Stimulated activated CD4-positive, alpha-beta T cell treated with anti-CD3 and anti-CD28 coated beads, Interleukin-4, amount 100 ng/mL, for 1 hour (primary cell): ENCODE measurements around the gene CCDC150.
"Not testable (repeated sequence)": the region's sequence is repeated elsewhere in the genome, so short reads cannot be mapped to it uniquely, and the experiment has no call there.

Experiments
- DNase-seq: peaks from one replicate; pipeline ENCODE4 v3.0.0-alpha.2; 2020

The CCDC150 gene

DNA sequence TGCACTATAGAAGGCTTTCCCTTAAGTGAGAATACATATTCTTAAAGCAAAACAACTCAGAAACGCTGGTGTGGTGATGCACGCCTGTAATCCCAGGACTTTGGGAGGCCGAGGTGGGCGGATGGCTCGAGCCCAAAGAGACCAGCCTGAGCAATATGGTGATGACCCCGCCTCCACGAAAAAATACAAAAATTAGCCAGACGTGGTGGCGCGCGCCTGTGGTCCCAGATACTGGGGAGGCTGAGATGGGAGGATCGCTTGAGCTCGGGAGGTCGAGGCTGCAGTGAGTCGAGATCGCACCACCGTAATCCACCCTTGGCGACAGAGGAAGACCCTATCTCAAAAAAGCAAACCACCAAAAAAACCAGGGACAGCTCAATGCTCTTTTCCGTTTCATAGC lies 750 bp upstream of the CCDC150 start:
- DNase-seq, result no peak

DNA sequence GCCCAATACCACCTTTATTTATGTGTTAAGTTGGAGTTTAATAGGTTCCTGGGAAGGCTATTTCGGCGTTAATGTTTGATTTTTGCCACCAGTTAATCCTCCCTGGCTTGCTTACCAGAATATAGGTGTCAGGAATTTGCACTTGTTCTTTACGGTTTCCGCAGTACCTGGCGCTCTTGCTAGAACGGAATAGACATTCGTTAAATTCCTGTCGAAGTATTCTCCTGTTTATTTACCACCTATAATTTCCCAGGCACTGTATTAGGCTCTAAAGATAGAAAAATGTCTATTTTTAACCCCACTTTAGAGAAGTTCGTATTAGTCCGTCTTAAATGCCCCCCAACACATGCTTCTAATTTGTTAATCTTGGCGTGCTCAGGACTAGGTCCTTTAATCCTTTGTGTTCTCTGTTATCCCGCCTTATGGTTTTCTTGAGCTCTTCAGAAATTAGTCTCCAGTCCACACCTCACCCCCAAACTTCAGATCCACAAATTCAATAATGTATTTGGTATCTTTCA lies 575 bp downstream of the CCDC150 start:
- DNase-seq, result no peak

DNA sequence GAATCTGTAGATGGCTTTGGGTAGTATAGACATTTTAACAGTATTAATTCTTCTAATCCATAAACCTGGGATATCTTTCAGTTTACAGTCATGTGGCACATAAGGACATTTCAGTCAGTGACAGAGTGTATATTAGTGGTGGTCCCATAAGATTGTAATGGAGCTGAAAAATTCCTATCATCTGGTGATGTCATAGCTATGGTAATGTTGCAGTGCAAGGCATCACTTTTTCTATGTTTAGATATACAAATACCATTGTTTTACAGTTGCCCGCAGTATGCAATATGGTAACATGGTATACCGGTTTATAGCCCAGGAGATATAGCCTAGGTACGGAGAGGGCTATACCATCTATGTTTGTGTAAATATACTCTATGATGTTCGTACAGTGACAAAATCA lies 9.7 kb downstream of the CCDC150 start:
- DNase-seq, result no peak

DNA sequence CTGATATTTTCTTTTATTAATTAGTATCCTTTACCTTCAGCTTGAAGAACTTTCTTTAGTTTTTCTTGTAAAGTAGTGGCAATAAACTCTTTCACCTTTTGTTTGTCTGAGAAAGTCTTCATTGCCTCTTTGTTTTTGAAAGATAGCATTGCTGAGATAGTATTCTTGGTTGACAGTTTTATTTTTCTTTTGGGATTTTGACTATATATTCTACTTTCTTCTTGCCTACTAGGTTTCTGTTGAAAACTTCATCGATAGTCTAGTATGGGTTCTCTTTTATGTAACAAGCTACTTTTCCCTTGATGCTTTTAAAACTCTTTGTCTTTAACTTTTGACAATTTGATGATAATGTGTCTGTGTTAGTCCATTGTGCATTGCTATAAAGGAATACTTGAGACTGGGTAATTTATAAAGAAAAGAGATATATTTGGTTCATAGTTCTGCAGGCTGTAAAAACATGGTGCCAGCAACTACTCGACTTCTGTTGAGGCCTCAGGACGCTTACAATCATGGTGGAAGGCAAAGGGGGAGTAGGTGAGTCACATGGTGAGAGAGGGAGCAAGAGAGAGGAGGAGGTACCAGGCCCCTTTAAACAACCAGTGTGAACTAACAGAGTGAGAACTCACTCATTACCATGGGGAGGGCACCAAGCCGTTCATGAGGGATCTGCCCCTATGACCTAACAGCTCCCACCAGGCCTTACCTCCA lies 12.0 kb downstream of the CCDC150 start:
- no peak for DNase-seq

DNA sequence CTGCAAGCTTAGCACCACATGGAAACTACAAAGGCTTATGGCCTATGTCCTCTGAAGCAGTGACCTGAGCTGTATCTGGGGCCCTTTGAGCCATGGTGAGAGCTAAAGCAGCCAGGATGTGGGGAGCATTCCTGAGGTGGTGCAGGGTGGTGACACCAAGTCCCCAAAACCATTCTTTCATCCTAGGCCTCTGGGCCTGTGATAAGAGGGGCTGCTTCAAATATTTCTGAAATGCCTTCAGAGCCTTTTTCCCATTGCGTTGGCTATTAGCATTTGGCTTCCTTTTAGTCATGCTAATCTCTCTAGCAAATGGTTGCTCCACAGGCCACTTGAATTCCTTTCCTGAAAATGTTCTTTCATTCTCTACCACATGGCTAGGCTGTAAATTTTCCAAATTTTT lies 13.4 kb downstream of the CCDC150 start:
- no peak for DNase-seq

DNA sequence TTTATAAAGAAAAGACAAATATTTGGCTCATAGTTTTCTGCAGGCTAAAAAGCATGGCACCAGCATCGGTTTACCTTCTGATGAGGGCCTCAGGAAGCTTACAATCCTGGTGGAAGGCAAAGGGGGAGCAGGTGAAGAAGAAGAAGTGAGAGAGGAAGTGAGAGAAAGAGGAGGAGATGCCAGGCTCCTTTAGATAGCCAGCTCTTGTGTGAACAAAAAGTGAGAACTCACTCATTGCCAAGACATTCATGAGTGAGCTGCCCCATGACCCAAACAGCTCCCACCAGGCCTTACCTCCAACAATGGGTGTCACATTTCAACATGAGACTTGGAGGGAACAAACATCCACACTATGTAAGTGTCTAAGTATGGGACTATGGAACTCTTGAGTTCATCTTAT lies 14.3 kb downstream of the CCDC150 start:
- DNase-seq, result no peak

DNA sequence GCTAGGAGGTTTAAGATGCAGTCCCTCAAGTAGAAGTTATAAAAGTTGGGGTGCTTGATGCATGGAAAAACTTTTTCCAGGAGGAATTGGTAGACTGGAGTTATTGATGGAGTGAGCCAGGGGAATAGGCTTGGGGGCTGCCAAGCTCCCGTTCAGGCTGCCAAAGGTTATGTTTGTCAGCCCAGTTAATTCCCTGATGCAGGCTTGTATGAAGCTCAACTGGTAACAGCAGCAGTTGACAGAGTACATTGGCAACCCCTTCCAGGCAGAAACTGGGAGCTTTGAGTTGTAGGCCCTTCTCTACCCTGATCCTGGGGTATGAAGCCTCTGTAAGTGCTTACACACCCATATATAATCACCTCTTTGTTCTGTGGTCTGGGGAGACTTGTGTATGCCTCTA lies 16.2 kb downstream of the CCDC150 start:
- DNase-seq, result no peak

DNA sequence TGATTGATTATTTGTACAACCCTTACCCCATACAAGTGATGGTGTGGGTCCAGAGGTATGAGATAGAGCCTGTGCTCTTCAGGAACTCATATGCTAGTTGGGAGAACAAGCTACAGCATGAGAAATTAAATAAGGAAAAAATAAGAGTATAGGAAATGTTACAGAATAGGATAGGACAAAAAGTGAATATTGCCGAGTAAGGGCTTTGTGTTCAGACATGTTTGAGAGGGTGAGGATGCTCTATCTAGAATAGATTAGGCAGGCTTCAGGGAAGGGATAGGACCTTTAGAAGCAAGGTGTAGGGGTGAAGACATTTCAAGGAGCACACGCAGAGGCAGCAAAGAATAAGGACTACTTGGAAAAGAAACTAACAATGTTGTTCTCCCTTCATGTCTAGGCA lies 17.8 kb downstream of the CCDC150 start:
- DNase-seq, result no peak

DNA sequence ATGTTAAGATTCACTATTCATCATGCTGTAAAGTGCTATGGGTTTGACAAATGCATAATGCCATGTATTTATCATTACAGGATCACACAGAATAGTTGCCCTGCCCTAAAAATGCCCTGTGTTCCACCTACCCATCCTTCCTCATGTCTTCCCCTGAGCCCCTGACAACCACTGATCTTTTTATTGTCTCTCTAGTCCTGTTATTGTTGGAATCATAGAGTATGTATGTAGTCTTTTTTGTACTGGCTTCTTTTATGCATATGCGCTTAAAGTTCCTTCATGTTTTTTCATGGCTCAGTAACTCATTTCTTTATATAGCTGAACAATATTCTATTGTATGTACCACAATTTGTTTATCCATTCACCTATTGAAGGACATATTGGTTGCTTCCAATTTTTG lies 20.3 kb downstream of the CCDC150 start:
- DNase-seq, result no peak

DNA sequence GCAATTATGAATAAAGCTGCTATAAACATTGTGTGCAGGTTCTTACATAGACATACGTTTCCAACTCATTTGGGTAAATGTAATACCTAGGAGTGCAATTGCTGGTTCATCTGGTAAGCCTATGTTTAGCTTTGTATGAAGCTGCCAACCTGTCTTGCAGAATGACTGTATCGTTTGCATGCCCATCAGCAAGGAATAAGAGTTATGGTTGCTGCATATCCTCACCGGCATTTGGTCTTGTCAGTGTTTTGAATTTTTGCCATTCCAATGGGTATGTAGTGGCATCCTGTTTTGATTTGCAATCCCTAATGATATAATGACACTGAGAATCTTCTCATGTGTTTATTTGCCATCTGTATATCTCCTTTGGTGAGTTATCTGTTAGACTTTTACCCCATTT lies 20.7 kb downstream of the CCDC150 start:
- DNase-seq, result no peak

DNA sequence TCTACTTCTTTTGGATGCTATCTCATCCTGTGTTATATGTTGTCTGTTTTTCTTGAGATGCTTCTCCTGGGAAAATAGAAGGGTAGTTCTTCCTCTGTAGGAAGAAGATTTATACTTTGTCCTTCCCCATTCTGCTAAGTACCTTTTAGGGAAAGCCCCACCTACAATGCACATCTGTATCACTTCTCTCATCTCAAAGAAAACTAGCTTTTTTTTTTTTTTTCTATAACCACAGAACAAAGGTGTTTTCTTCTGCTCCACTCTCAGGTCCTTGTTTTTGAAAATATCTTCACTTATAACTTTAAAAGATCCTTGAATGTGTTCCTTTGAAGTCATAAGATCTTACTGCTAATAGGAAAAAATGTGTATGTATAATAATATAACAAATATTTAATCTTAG lies 30.8 kb downstream of the CCDC150 start:
- DNase-seq, result no peak

DNA sequence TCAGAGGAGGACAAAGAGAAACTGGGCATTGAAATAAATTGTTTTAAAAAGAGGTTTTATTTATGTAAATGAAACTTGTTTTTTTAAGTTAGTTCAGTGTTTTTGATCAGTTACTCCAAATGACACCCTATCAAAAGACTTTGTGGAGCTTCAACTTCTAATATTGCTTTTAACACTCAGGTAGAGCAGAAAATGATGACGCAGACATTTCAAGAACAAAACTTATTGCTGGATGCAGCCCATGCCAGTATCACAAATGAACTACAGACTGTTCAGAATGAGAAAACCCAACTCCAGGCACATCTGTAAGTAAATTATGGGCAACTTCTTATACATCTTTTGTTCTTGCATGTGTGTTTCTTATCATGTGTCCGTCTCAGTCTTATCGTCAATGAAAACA lies 36.4 kb downstream of the CCDC150 start:
- DNase-seq, result no peak

DNA sequence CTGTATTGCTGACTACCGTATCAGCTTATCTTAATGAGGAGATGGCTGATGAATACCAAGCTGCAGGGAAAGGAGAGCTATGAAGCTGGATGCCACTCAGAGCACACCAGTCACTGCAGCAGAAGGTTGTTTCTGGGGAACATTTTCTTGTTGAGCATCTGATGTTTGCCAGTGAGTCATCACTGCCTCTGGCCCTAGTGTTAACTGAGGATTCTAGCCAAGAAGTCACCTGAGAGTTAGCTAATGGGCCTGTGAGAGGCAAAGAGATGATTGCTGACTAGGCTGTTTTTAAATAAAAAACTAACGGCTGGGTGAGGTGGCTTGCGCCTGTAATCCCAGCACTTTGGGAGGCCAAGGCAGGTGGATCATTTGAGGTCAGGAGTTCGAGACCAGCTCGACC lies 37.9 kb downstream of the CCDC150 start:
- DNase-seq, result no peak

DNA sequence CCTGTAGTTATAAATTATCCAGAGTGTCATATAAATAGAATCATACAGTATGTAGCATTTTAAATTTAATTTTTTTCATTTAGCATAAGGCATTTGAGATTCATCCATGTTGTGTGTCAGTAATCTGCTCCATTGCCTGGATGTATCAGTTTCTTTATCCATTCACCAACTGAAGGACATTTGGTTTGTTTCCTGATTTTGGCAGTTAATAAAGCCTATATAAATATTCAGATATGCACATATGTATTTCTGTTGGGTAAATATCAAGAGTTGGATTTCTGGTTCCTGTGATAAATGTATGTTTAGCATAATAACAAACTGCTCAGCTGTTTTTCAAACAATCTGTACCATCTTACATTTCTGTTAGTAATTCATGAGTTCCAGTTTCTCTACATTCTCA lies 39.9 kb downstream of the CCDC150 start:
- DNase-seq, result no peak

DNA sequence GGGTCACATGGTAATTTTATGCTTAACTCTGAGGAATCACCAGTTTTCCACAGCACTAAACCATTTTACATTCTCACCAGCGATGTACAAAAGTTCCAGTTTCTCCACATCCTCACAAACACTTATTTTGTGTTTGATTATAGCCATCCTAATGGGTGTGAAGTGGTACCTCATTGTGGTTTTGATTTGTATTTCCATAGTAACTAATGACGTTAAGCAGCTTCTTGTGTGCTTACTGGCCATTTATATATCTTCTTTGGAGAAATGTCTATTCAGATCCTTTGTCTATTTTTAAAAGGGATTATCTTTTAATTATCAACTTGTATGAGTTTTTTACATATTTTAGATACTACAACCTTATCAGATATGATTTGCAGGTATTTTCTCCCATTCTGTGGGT lies 42.0 kb downstream of the CCDC150 start:
- DNase-seq, result no peak

DNA sequence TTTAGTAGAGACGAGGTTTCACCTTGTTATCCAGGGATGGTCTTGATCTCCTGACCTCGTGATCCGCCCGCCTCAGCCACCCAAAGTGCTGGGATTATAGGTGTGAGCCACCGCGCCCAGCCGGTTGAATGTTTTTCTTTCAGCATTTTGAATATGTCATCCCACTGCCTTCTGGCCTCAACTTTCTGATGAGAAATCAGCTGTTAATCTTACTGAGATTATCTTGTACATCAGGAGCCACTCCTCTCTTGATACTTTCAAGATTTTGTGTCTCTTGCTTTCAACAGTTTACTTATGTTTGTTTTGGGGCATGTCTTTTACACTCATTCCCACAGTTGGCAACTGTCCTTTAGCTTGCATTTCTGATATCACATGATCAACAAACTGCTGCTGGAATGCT lies 46.3 kb downstream of the CCDC150 start:
- no peak for DNase-seq

DNA sequence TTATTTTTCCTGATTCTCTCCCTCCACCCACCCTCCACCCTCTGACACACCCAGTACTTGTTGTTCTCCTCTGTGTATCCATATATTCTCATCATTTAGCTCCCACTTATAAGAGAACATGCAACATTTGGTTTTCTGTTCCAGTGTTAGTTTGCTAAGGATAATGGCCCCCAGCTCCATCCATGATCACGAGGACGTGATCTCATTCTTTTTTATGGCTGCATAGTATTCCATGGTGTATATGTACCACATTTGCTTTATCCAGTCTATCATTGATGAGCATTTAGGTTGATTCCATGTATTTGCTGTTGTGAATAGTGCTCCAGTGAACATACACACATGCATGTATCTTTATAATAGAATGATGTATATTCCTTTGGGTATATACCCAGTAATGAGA lies 47.2 kb downstream of the CCDC150 start:
- not testable (repeated sequence) for DNase-seq

DNA sequence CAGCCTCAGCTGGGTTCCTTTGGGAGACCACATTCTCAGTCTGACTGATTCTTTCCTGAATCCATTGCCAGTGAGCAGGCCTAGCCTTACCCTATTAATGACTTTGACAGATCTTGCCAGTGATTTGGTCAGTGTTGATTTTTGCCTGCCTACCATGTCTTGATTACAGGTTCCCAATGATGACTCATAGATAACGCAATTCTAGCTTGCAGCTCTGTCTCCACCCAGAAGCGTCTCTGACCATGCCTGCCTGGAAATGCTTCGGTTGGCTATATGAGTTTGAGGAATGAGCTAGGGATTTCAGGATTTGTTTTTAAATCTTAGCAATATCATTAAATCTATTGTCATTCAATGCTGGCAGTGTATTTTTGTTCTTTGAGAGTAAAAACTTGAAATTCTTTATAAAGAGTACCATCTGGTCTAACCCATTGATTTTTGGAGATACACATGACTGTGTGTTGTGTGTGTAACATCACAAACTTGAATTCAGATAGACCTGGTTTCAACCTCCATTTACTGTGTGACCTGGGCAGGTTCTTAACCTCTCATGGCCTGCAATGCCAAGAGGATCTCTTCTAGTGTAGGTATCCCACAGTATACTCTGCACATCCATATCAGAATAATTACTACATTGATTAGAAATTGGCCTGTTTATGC lies 57.0 kb downstream of the CCDC150 start:
- no peak for DNase-seq

DNA sequence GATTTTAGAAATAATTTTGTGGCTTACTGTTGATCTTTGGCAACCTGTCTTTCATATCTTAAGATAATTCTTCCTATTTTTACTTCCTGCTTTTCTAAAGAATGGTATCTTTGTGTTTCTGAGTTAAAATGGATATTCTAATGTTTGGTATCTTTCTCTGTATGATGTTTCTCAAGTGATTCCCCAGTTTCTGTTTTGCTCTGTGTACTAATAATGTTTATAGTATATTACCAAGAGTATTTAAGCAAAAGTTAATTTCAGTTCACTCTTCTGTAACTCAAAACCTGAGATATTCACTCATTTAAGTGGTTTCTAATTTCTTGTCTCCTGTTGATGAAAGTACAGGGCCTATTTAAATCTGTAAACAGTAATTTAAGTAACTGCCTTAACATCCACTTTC lies 58.3 kb downstream of the CCDC150 start:
- DNase-seq, result no peak

DNA sequence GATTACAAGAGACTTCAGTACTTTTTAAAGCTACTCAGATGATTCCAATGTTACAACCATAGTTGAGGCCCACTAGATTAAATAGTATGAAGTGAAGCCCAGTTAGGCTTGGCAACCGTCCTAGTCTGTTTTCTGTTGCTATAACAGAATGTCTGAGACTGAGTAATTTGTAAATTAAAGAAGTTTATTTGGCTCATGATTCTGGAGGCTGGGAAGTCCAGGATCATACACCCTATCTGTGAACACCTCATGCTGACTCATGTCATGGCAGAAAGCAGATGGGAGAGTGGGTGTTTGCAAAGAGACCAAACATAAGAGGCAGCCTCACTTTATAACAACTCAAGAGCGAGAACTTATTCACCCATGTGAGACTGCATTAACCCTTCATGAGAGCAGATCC lies 63.1 kb downstream of the CCDC150 start:
- DNase-seq, result no peak

DNA sequence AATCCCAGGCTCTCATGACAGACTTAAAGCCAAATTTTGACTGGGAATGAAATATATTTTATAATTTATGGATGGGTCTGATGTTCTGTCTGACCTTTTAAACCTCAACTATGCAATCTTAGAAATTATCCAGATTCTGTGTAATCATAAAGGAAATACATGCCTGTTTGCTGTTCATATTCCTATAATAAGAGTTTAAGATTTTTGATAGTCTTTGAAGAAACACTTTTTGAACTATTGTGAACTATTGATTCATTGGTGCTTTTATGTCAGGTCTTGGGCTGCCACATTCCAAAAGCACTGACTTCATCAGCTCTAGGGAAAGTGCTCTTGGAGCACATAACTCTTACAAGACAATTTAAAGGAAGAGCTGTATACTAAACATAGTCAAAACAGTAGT lies 64.2 kb downstream of the CCDC150 start:
- no peak for DNase-seq

DNA sequence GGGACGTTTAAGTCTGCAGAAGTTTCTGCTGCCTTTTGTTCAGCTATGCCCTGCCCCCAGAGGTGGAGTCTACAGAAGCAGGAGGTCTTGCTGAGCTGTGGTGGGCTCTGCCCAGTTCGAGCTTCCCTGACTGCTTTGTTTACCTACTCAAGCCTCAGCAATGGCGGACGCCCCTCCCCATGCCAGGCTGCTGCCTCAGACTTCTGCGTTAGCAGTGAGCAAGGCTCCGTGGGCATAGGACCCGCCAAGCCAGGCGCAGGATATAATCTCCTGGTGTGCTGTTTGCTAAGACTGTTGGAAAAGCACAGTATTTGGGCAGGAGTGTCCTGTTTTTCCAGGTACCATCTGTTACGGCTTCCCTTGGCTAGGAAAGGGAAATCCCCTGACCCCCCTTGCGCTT lies 70.5 kb downstream of the CCDC150 start:
- not testable (repeated sequence) for DNase-seq

DNA sequence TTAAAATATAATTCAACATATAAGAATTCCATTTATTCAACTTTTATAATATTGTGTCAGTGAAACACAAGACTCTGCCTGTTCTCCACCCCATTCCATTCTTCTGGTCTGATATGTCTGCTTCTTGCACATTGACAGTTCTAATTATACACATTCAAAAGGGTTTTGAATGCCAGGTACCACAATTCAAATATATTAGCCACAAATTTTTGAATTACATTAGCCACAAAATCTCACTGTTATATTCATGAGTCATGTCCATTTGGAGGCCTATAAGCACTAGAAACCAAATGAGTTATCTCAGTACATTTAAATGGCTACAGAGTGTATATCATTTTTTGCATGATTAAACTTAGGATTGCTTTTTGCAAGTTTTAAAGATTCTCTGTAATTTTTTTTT lies 72.1 kb downstream of the CCDC150 start:
- DNase-seq, result no peak

DNA sequence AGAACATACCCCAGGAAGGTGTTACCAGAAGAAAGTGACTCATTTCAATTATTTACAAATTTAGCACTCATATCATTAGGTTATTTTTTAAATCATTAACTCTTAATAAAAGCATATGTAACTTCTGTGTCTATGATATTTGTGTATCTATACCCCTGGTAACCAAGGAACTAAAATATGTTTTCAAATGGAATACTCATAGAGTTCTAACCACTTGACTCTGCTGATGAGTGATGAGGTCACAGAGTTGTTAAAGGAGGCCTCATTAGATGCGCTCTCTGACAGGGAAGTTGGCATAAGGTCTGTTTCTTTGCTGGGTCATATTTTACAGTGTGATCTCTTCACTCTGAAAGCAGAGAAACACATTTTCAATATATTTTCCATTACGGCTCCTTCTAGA lies 73.4 kb downstream of the CCDC150 start:
- no peak for DNase-seq
